Stimulated activated CD4-positive, alpha-beta T cell treated with anti-CD3 and anti-CD28 coated beads, Interleukin-15, amount 100 ng/mL, for 1 hour (primary cell): Measurements from ENCODE around the gene LSM14B.
A peak's percentile ranks its signal among the peaks of the same experiment; 100 is the strongest.

ENCODE experiments used
- DNase-seq, 2 donors: peaks; one replicate each; pipeline ENCODE4 v3.0.0-alpha.2; 2020; ENCODE audit warnings: low read depth in 1 of 2, low spot score in 1 of 2

The LSM14B gene

GRCh38 chr20:62131560-62132320 is 9.5 kb downstream of the LSM14B start:
- no peak for DNase-seq

DNA sequence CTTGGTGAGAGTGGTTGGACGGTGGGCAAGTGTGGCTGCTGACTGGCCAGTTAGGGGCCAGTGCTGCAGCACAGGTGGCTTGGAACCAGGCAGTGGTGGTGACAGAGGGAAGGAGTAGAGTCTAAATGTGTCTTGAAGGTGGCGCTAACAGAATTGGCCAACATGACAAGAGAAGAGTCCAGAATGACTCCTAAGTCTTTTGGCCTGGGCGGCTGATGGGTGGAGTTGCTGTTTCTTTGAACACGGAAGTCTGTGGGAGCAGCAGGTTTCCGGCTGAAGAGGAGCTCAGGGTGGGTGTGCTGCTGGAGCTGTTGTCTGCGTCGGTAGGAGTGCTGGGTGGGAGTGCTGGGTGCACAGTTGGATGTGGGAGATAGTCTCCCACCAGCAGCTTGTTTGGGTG is 10.1 kb downstream of the LSM14B start:
- DNase-seq: no peak

DNA sequence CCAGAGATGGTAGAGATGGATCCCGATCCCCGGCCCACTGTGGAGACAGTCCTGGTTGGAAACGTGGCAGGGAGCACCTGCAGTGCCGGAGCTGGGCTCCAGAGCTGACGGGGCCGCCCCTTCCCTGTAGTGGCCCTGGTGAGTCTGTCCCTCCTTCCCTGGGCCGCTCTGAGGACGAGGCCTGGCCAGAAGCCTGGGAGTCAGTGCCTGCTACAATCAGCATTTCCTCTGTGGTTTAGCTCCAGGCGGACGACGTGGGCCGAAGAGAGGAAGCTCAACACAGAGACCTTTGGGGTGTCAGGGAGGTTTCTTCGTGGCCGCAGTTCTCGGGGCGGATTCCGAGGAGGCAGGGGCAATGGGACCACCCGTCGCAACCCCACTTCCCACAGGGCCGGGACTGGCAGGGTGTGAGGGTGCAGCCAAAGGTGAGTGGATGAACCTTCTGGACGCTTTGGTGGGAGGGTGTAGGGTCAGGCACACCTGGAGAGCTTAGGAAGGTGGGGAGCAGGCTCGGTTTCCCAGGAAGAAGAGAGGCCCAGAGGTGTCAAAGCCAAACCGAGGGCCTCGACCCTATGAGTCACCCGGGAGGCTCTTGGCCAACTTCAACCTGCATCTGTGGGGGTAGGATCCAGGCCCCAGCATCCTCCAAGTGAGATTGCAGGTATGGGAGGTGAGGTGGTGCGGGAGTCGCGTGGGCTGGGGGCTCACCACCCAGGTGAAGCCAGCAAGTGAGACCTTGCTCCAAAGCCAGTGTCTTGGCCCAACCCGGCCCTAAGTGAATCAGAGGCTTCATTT is 11.0 kb downstream of the LSM14B start:
- no peak for DNase-seq

DNA sequence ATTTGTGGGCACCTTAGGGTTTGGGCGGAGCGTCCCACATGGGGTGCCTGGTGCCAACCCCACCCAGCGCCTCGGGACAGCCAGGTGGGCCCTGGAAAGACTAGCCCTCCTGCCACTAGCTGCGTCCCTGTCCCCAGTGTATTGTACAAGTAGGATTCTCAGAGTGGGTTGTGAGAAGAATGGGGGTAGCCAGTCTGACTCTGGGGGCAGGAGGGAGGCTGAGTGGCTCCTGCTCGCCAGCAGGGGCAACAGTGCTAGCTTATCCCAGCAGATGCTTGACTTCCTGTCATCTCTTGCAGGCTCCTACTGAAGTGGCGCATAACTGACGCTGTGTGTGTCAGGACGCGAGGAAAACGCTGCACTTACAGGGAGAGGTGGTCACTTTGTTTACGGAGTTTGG is 11.6 kb downstream of the LSM14B start:
- DNase-seq: no peak

DNA sequence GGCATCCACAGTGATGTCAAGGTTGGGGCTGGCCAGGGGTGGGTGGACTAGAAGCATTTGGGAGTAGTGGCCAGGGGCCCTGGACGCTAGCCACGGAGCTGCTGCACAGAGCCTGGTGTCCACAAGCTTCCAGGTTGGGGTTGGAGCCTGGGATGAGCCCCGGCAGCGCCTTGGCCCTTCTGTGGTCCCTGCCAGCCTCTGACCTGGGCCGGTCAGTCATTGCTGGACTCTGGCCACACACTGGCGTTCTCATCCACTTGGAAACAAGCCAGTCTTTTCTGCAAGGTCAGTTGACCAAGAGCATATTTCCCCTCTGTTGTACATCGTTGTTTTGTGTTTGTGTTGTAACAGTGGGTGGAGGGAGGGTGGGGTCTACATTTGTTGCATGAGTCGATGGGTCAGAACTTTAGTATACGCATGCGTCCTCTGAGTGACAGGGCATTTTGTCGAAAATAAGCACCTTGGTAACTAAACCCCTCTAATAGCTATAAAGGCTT is 12.5 kb downstream of the LSM14B start:
- no peak for DNase-seq

DNA sequence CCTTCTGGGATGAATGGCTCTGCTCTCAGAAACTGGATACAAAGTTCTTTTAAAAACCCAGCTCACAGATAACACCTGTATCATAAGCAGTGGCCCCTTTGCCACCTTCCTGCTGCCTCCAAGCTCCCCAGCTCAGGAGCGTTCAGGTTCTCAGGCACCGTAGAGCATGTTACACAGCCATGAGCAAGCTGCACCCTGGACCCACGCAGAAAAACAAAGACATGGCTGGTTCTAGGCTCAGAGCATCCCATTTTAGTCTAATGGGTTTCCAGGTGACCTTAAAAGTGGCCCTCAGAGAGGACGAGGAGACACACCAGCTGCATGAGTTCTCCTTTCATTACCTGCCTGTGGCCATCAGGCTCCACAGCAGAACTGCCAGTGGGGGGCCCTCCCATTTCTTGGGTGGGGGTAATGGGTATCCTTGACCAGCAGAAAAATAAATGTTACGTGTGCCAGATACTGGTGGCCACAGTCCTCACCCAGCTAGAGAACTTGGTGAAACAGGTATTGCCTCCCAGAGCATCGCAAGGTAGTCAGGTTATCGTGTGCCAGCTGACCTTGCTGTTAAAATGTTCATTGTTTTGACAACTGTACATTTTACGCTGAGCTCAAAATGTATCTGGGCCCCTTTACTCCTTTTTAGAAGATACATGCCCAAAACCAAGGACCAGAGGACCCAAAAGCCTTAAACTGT is 13.4 kb downstream of the LSM14B start:
- DNase-seq: no peak

- DNase-seq: peak; percentile 51 to 55
Measured at GRCh38 chr20:62136283-62137091, 14.2 kb downstream of the LSM14B start.

DNA sequence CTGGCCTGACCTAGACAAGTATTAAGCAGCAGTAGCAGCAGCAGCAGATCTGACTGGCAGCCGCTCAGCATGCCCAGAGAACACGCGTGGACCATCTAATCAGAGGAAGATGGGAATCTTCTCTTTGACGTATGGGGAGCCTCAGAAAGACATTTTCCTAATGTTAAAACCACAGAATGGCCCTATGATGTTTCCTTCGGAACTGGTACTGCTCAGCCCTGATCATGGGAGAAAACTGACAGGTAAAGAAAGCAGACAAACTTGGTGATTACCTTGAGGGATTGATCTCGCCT is 14.8 kb downstream of the LSM14B start:
- no peak for DNase-seq

- DNase-seq: no peak
Measured at GRCh38 chr20:62137478-62138203, 15.4 kb downstream of the LSM14B start.

DNA sequence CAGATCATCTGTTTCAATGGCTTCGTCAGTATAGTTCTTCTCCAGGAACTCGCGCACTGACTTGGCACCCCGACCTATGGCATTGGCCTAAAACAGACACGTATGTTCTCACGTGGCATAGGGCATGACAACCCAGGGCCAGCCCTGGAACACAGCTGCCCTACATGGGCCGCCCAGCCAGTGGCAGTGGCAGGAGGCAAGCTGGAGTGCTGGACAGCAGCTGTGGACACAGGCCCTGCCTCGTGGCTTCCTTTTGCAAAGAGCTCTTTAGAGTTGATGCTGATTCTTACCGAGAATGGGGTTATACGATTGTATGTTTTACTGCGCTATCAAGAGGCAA is 15.9 kb downstream of the LSM14B start:
- no peak for DNase-seq

GRCh38 chr20:62138912-62139311 is 16.6 kb downstream of the LSM14B start:
- DNase-seq: no peak

DNA sequence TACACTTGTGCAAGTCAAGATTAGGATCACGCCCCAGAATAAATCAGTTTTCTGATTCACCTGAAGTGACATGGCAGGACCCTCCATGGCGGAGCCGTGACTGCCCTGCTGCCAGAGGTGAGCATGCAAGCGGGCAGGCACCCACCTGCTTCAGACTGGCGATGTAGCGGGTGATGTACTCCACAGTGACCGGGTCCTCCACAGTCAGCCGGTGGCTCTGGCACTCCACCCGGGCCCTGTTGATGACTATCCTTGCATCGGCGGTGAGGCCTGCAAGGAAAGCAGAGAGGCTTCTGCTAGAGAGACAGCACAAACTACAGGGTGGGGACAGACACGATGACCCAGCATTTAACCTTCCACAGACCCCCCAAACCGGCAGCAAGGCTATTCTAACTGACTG is 17.4 kb downstream of the LSM14B start:
- DNase-seq: no peak

DNA sequence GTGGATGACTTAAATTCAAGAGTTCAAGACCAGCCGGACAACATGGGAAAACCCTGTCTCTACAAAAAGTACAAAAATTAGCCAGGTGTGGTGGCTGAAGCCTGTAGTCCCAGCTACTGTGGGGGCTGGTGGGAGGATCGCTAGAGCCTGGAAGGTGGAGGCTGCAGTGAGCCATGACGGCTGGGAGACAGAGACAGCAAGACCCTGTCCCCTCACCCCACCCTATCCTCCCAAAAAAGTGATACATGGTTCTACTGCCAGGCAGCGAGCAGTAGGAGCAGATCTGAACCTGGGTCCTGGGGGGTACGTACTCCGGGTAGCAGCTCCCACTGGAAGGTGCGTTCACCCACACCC is 18.7 kb downstream of the LSM14B start:
- DNase-seq: no peak

GRCh38 chr20:62141397-62142251 is 19.3 kb downstream of the LSM14B start:
- no peak for DNase-seq

- DNase-seq: peak in 1 of 2 donors; percentile 11
Measured at GRCh38 chr20:62142252-62143080, 20.2 kb downstream of the LSM14B start.

GRCh38 chr20:62143081-62143956 is 21.0 kb downstream of the LSM14B start, which contains the start of the genes PSMA7 and SS18L1:
PSMA7 (minus strand) TSS chr20:62143394; CDS start chr20:62143303, 91 bp downstream.
SS18L1 (plus strand) TSS chr20:62143769; CDS start chr20:62143821, 52 bp downstream.
- DNase-seq: peak; percentile 75 to 82

DNA sequence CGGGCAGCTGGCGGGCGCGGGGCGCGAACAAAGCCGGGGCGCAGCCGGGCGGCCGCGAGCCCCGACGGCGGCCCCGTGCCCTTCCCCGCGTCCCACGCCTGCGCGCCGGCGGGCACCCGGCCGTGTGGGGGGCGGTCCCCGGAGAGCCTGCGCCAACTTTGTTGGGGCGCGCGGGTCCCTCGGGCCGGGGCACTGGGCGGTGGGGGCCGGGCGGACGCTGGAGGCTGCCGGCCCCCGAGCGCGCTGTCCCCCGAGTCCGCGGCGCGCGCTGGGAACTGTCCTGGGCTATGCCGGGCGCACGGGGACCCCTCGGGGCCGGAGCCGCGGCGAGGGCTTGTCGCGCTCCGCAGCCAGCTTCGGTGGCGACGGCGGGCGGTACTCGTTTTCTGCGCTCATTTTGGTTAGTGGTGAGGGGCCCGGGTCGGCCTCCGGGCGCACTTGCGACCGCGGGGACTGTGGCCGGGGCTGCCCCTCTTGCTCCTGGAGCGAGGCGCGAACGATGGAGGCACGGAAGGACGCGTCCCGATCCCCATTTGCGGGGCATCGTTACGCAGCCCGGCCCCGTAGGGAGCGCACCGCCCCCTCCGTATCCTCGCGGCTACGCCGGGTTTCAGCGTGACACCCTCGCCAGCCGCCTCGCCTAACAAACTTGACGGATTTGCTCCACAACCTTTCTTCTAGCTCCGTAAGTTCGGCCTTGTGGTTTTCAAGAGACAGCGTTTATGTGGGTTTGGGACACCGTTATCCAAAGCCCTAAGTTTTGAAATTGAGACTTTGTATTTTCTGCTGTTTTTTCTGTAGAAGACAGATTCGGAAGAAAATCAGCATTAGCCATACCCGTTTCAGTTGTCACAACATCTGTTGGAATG is 21.9 kb downstream of the LSM14B start:
- peak in 1 of 2 donors; percentile 47 for DNase-seq
